ENCODE data around the gene SFXN5. TPM values are rescaled to one million over a fixed set of nuclear protein-coding genes. Genes with fewer than 3 reads are reported as not detected.
A peak's percentile ranks its signal among the peaks of the same experiment; 100 is the strongest.

SFXN5 gene
- total RNA-seq, 2 experiments from 2014 or later: 15.7 to 18.6 TPM

DNA sequence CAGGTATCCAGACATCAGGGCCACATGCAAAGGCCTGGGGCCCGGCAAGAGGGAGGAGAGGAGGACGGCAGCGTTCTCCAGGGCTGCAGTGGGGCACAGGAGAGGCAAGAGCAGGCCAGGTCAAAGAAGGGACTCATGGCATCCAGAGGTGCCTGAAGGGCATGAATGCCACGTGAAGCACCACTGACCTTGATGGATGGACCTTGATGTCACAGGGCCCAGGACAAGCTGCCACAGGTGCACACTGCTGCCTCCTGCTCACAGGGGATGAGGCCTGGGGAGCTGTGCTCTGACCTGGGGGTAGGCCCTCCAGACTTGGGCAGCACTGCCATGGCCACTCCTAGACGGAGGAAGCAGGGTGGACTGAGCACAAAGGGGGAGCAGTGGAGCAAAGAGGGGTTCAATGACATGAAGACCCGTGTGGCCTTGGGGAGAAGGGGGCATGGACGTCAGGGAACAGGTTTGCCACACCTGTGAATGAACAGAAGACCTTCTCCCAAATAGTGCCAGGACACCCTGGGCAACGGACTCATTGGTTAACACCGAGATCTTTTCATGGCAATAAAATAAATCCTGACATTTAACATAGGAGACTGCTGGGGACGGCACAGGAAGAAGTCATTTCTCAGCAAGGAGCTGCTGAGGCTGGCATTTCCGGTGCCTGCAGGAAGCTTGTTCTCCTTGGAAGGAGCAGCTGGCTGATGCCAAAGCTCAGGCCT lies 88.6 kb downstream of the SFXN5 start:
- ATAC-seq: no peak

DNA sequence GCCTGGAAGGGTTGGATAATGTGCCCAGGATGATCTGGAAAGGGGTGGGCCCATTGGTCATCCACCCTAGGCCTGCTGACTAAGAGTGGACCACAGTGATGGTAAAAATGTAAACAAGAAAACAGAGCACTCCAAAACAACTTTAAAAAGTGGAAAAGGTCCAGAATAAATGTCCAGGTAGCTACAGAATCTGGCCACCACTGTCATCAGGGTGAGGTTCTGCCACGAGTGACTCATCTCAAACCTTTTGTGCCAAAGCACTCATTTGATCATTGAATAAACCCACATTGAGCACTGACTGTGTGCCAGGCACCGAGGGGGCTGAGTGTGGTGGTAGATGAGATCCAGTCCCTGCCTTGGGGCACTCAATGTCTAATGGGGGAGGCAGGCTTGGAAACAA lies 89.3 kb downstream of the SFXN5 start:
- Mint-ChIP-seq H3K27me3 (ENCODE audit: low read depth) (no peaks in the 10 kb centered on the region), H3K4me3 (no peak overlapping the region), H3K36me3 (ENCODE audit: low read depth) (no peaks in the 10 kb centered on the region), H3K27ac (no peak overlapping the region), H3K4me1 (ENCODE audit: low read depth) (peaks cover 5% of the 10 kb centered on the region), H3K9me3 (ENCODE audit: insufficient read depth) (no peaks in the 10 kb centered on the region)
- CTCF ChIA-PET: interaction anchor here (1.6 to 3.3 kb wide), 2 partner anchors 8 to 252 kb away, joined by 3 to 14 read pairs; partner anchors contain the start of gene CCT7
- ATAC-seq (no peak), DNase-seq (no peak)
- POLR2A ChIA-PET: no interaction called here

More for the DNA sequence above, 88.6 kb downstream of the SFXN5 start:
- Mint-ChIP-seq H3K4me1 (ENCODE audit: low read depth) (peaks cover 5% of the 10 kb centered on the region), H3K9me3 (ENCODE audit: insufficient read depth) (no peaks in the 10 kb centered on the region), H3K4me3 (no peak overlapping the region), H3K27ac (no peak overlapping the region), H3K36me3 (ENCODE audit: low read depth) (no peaks in the 10 kb centered on the region), H3K27me3 (ENCODE audit: low read depth) (no peaks in the 10 kb centered on the region)
- ChIA-PET CTCF (interaction anchor here (0.9 to 3.3 kb wide), 4 partner anchors 9 to 251 kb away, joined by 3 to 14 read pairs (median 4); partner anchors contain the start of gene CCT7), POLR2A (no interaction called here)
- no peak for DNase-seq

DNA sequence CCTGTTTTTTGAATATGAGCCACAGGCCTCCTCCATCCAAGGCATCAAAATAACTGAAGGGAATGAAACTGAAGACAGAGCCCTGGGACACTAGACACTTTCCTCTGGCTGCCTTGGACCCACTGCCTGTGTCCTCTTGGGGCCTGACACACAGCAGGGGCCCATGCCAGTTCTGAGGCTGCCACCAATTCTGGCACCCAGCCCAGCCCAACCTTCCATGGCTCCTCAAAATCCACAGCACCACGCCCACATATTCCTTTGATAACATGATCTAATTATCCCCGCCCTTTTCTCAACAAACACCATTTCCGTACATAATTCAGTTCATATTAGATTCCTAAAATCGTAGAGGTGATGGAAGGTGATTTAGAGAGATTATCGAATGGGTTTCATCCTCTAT lies 90.0 kb downstream of the SFXN5 start:
- ChIA-PET POLR2A (no interaction called here), CTCF (interaction anchor here (1.3 to 3.3 kb wide), 2 partner anchors 8 to 11 kb away, joined by 4 to 14 read pairs; no protein-coding TSS in a partner anchor)
- H3K27ac Mint-ChIP-seq: no peak overlapping the region

DNA sequence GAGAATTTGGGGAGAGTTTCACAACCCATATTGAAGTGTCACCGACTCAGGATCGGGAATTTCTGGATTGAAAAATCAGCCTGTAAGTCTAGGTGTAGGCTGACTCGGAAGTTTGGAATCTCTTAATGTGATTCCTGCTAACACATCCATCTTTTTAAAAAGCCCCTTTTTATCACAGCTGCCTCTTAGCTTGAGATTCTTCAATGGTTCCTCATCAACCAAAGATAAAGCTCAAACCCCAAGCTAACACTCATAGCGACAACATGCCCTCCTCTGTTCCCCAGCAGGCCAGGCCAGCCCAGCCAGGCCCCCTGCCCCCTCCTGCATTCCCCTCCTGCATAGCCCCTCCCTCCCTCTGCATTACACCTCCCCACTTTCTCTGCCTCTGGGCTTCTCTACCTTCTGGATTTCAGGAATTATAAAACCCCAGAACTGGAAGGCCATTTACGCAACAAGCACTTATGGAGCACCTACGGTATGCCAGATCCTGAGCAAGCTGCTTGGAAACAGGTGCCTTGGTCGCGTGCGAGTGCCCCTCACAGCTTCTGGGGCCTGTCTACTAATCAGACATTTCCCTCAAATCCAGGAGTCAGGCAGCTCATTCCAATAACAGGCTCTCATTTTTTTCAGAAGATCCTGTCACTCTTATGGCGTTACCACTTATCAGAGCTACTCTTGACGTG lies 90.8 kb downstream of the SFXN5 start:
- Mint-ChIP-seq H3K36me3 (ENCODE audit: low read depth) (no peaks in the 10 kb centered on the region), H3K27ac (no peak overlapping the region), H3K4me1 (ENCODE audit: low read depth) (peaks cover 5% of the 10 kb centered on the region), H3K27me3 (ENCODE audit: low read depth) (no peaks in the 10 kb centered on the region), H3K9me3 (ENCODE audit: insufficient read depth) (no peaks in the 10 kb centered on the region), H3K4me3 (no peak overlapping the region)
- ChIA-PET CTCF (interaction anchor here (0.8 to 1.3 kb wide), 4 partner anchors 12 to 176 kb away, joined by 3 to 6 read pairs (median 4); no protein-coding TSS in a partner anchor), POLR2A (interaction anchor here (0.6 kb wide), 1 partner anchor 257 kb away, joined by 3 read pairs; no protein-coding TSS in a partner anchor)
- DNase-seq (no peak), ATAC-seq (no peak)

More for the DNA sequence above, 90.0 kb downstream of the SFXN5 start:
- DNase-seq (no peak), ATAC-seq (no peak)
- Mint-ChIP-seq H3K9me3 (ENCODE audit: insufficient read depth) (no peaks in the 10 kb centered on the region), H3K27me3 (ENCODE audit: low read depth) (no peaks in the 10 kb centered on the region), H3K4me1 (ENCODE audit: low read depth) (peaks cover 5% of the 10 kb centered on the region), H3K36me3 (ENCODE audit: low read depth) (no peaks in the 10 kb centered on the region), H3K4me3 (no peak overlapping the region)

DNA sequence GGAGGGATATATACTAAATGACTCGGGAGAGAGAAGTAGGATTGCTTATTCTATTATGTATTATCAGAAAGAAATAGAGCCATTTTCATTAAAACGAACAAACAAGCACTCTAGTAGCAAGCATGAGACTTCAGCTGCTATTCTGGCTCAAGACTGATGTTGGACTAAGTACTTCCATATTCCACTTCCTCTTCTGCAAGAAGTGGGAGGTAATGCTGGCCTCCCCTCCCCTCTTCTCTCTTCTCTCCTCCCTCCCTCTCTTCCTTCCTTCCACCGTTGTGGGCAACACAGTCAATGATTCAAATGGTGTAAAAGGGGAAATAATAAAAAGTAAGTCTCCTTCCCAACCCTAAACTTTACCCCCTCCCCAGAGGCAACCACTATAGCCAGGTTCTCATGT lies 91.6 kb downstream of the SFXN5 start:
- H3K4me3 Mint-ChIP-seq: no peak overlapping the region
- POLR2A ChIA-PET: interaction anchor here (0.6 kb wide), 1 partner anchor 258 kb away, joined by 3 read pairs; no protein-coding TSS in a partner anchor
- H3K27me3 Mint-ChIP-seq (ENCODE audit: low read depth): no peaks in the 10 kb centered on the region
- no peak overlapping the region for H3K27ac Mint-ChIP-seq
- H3K9me3 Mint-ChIP-seq (ENCODE audit: insufficient read depth): no peaks in the 10 kb centered on the region
- CTCF ChIA-PET: interaction anchor here (1.2 to 1.3 kb wide), 2 partner anchors 14 to 87 kb away, joined by 5 to 6 read pairs; no protein-coding TSS in a partner anchor
- peaks cover 5% of the 10 kb centered on the region for H3K4me1 Mint-ChIP-seq (ENCODE audit: low read depth)
- no peak for ATAC-seq
- no peaks in the 10 kb centered on the region for H3K36me3 Mint-ChIP-seq (ENCODE audit: low read depth)
- DNase-seq: no peak

DNA sequence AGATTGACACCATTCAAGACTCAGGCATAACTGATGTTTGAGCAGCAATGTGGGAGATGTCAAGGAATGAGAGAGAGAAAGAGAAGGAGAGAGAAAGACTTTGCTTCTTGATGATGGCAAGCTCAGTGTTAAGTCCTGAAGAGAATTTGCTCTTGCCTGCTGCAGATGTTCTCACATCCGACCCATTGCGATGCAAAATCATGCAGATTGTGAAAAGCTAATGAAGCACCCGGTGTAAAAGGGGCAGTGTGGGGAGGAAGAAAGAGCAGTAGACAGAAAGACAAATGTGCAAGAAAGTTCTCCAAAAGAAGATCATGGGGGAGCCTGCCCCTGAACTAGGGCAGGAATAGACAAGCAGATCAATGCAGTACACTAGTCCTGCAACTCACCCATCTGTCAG lies 96.5 kb downstream of the SFXN5 start:
- Mint-ChIP-seq H3K27me3 (ENCODE audit: low read depth) (peaks cover 2% of the 10 kb centered on the region), H3K4me1 (ENCODE audit: low read depth) (peaks cover 8% of the 10 kb centered on the region), H3K9me3 (ENCODE audit: insufficient read depth) (no peaks in the 10 kb centered on the region), H3K4me3 (no peak overlapping the region), H3K36me3 (ENCODE audit: low read depth) (no peaks in the 10 kb centered on the region), H3K27ac (no peak overlapping the region)
- ChIA-PET POLR2A (no interaction called here), CTCF (interaction anchor here (0.7 to 11.1 kb wide), 10 partner anchors 11 to 202 kb away, joined by 3 to 251 read pairs (median 16); partner anchors contain the start of gene SPR)
- no peak for ATAC-seq
- DNase-seq: no peak

DNA sequence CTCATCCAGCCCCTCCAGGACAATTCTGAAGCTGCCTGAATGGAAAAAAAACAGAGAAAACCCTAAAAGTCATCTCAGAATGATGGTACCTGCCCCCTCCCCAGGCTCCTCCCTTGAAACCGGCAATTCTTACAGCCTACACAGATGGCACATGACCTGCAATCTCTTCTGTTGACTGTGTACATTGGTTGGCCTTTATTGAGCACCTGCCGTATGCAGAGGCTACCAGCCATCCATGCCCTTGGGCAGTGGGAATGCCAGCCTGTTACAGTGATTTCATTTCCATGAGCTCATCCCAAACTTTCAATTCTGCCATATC lies 97.1 kb downstream of the SFXN5 start:
- no peak for ATAC-seq
- H3K4me1 Mint-ChIP-seq (ENCODE audit: low read depth): peaks cover 6% of the 10 kb centered on the region

DNA sequence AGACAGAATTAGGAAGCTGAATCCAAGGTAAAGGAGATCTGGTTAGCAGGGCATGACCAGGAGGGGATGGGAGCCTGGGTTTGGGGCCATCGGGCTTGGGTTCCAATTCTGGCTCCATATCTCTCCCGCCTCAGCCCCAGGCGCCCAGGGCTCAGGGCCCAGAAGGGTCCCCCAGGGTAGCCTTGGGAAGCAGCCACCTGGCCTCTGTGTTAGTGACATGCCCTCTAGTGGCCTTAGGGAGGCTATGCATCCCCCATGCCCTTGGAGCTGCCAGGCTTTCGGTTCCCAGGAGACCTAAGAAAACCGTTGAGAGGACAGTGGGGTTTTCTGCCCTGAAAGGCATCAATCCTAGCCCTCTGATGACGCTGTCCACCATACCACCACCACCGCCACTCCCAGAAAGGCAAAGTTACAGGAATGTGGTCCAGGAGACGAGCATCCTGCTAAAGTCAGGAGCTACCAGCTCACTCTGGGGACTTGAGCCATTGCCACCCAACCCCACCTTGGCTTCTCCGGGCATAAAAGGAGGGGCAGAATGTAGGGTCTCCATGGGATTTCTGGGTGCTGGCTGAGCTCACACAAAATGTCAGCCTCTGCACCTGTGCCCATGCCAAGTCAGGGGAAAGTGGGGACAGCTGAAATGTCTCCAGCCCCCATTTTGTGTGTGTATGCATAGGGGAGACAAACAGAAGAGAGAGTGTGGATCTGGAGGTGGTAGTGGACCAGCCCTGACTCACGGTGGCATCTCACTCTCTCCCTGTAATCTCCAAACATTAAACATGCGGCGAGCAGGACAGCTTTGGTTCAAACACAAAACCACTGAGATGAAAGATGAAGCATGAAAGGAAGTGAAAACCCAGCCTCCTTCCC lies 97.7 kb downstream of the SFXN5 start:
- Mint-ChIP-seq H3K27me3 (ENCODE audit: low read depth) (peaks cover 2% of the 10 kb centered on the region), H3K36me3 (ENCODE audit: low read depth) (no peaks in the 10 kb centered on the region), H3K4me1 (ENCODE audit: low read depth) (peaks cover 6% of the 10 kb centered on the region), H3K27ac (no peak overlapping the region), H3K4me3 (no peak overlapping the region), H3K9me3 (ENCODE audit: insufficient read depth) (no peaks in the 10 kb centered on the region)
- POLR2A ChIA-PET: interaction anchor here (1.2 kb wide), 1 partner anchor 81 kb away, joined by 4 read pairs; no protein-coding TSS in a partner anchor
- CTCF ChIA-PET: interaction anchor here (0.5 to 11.1 kb wide), 36 partner anchors 10 to 1658 kb away, joined by 3 to 251 read pairs (median 4); partner anchors contain the start of genes EMX1, SFXN5 and SPR
- peak; percentile 89 for ATAC-seq
- DNase-seq: peak; percentile 62

More for the DNA sequence above, 97.1 kb downstream of the SFXN5 start:
- Mint-ChIP-seq H3K9me3 (ENCODE audit: insufficient read depth) (no peaks in the 10 kb centered on the region), H3K4me3 (no peak overlapping the region), H3K27ac (no peak overlapping the region), H3K36me3 (ENCODE audit: low read depth) (no peaks in the 10 kb centered on the region), H3K27me3 (ENCODE audit: low read depth) (peaks cover 2% of the 10 kb centered on the region)
- POLR2A ChIA-PET: interaction anchor here (1.2 kb wide), 1 partner anchor 82 kb away, joined by 4 read pairs; no protein-coding TSS in a partner anchor
- CTCF ChIA-PET: interaction anchor here (0.7 to 11.1 kb wide), 26 partner anchors 9 to 283 kb away, joined by 3 to 251 read pairs (median 5); partner anchors contain the start of genes EMX1 and SPR
- DNase-seq: no peak

DNA sequence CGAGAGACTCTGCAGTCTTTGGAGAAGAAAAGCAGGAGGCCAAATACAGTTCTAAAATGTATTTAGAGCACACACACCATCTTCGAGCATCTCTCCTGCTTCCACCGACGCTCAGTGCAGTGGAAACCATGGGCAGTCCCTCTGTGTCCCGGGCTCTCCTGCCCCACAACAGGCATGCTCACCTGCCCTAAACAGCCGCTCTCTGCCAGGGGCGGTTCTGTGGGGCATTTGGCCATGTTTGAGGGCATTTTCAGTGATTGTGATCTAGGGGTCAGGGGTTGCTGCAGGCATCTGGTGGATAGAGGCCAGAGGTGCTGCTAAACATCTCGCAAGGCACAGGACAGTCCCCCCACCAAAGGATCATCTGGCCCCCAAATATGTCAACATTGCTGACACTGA lies 98.4 kb downstream of the SFXN5 start:
- no peaks in the 10 kb centered on the region for H3K9me3 Mint-ChIP-seq (ENCODE audit: insufficient read depth)
- no peaks in the 10 kb centered on the region for H3K36me3 Mint-ChIP-seq (ENCODE audit: low read depth)
- peaks cover 2% of the 10 kb centered on the region for H3K27me3 Mint-ChIP-seq (ENCODE audit: low read depth)
- ATAC-seq: no peak
- H3K4me3 Mint-ChIP-seq: no peak overlapping the region
- ChIA-PET CTCF (interaction anchor here (0.8 to 11.1 kb wide), 21 partner anchors 9 to 1659 kb away, joined by 3 to 251 read pairs (median 5); partner anchors contain the start of genes EMX1, SFXN5 and SPR), POLR2A (interaction anchor here (1.2 kb wide), 1 partner anchor 81 kb away, joined by 4 read pairs; no protein-coding TSS in a partner anchor)
- no peak overlapping the region for H3K27ac Mint-ChIP-seq
- peaks cover 6% of the 10 kb centered on the region for H3K4me1 Mint-ChIP-seq (ENCODE audit: low read depth)
- DNase-seq: no peak

DNA sequence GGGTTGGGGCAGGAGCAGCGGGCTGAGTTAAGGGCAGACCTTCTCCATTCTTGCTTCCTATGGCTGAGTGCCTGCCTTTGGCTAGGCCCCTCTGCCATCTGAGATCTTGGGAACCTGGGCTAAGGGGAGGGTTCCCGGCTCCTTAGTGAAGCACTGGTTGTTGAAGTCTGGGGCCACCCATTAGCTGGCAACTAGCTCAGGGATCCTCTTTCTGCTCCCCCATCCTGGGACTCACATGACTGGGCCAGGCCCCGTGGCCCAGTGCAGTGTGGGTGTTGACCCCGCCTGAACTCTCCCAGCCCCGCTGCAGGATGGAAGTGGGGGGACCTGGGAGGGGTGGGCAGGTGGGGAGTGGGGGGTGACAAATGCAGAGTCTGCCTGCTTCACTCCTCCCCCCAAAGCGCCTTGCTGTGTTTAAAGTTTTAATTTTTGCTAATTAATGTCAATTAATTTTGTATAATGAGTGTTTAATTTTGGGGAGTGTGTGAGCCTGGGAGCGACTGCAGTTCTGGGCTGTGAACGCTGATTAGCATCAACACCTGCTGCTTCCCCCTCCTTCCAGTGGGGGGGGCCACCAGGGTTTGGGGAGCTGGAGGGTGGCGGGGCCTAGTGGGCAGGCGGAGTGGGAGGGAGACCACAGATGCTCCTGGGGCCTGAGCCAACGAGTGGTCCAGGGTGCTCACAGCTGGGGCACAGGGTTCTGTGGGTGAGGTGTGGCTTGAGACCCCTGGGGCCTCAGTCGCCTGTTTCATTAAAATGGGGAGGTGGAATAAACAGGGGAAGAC lies 99.0 kb downstream of the SFXN5 start:
- ChIA-PET CTCF (interaction anchor here (1.1 to 11.1 kb wide), 11 partner anchors 9 to 189 kb away, joined by 3 to 251 read pairs (median 6); partner anchors contain the start of genes EMX1 and SFXN5), POLR2A (no interaction called here)
- Mint-ChIP-seq H3K27ac (no peak overlapping the region), H3K4me1 (ENCODE audit: low read depth) (peaks cover 6% of the 10 kb centered on the region), H3K4me3 (no peak overlapping the region), H3K9me3 (ENCODE audit: insufficient read depth) (no peaks in the 10 kb centered on the region), H3K27me3 (ENCODE audit: low read depth) (peaks cover 2% of the 10 kb centered on the region), H3K36me3 (ENCODE audit: low read depth) (no peaks in the 10 kb centered on the region)
- DNase-seq: no peak
- ATAC-seq: no peak
